ENCODE results near the gene ITSN1.

ITSN1 gene

DNA sequence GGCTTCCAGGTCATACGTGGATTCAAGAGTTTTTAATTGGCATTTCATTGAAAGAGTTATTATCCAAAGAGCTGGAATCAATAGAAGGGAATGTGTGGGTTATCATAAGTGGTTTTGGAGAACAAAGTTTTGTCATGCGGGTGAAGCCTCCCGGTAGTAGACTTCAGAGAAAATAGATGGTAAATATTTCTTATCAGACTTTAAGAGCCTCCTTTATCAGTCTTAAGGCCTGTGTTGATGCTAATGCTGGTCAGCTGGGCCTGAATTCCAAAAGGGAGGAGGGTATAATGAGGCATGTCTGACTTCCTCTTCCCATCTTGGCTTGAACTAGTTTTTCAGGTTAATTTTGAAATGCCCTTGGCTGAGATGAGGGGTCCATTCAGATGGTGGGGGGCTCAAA lies 89.7 kb downstream of the ITSN1 start:
- H3K4me1 ChIP-seq (ENCODE audit: insufficient read depth, low read length), result no peaks in the 10 kb centered on the region
- no peaks in the 10 kb centered on the region for H3K27me3 ChIP-seq (ENCODE audit: insufficient read depth, low read length)
- no peak overlapping the region for H2AFZ ChIP-seq (ENCODE audit: low read depth, low read length)
- H3K9me3 ChIP-seq (ENCODE audit: low read length), result no peaks in the 10 kb centered on the region
- H3K4me3 ChIP-seq (ENCODE audit: low read length), result no peak overlapping the region
- peaks cover 14% of the 10 kb centered on the region for H3K36me3 ChIP-seq (ENCODE audit: insufficient read depth, low read length)

DNA sequence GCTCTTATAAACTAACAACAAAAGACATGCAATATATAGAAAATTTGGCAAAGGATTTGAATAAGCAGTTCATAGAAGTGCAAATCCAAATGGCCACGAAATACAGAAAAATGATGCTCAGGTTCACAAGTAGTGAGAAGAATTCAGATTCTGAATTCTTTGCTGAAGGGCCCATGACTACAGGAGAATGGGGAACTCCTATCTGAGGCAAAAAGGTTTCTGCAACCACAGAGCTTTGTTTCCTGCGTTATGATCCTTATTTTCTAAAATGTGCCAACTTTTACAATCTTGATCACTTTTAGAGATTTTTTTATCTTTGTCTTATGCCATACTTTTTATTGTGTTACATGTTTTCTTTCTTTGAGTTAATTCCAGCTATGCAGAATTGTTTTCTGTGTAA lies 91.3 kb downstream of the ITSN1 start:
- no peak overlapping the region for H2AFZ ChIP-seq (ENCODE audit: low read depth, low read length)
- H3K36me3 ChIP-seq (ENCODE audit: insufficient read depth, low read length), result peaks cover 21% of the 10 kb centered on the region
- H3K4me1 ChIP-seq (ENCODE audit: insufficient read depth, low read length), result no peaks in the 10 kb centered on the region
- H3K4me3 ChIP-seq (ENCODE audit: low read length), result no peak overlapping the region
- no peaks in the 10 kb centered on the region for H3K9me3 ChIP-seq (ENCODE audit: low read length)
- no peaks in the 10 kb centered on the region for H3K27me3 ChIP-seq (ENCODE audit: insufficient read depth, low read length)

DNA sequence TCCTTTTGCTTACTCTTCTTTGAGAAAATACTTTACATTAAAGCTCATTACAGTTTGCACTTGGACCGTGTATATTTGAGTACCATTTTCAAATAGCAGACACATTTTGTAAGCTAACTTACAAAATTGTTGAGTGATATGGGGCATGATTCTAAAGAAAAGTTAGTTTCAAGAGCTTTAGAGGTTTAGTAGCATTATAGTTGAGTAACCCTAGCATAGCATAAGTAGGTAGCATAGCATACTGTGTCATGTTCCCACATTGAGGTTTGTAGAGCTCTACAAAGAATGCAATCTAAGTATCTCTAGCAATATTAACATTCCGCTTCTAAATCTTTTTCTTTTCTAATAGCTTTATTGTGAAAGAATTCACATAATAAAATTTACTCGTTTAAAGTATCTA lies 92.0 kb downstream of the ITSN1 start:
- Histone ChIP-seq H2AFZ (ENCODE audit: low read depth, low read length) (no peak overlapping the region), H3K36me3 (ENCODE audit: insufficient read depth, low read length) (peaks cover 24% of the 10 kb centered on the region), H3K4me1 (ENCODE audit: insufficient read depth, low read length) (no peaks in the 10 kb centered on the region), H3K4me3 (ENCODE audit: low read length) (no peak overlapping the region), H3K9me3 (ENCODE audit: low read length) (no peaks in the 10 kb centered on the region), H3K27me3 (ENCODE audit: insufficient read depth, low read length) (no peaks in the 10 kb centered on the region)

DNA sequence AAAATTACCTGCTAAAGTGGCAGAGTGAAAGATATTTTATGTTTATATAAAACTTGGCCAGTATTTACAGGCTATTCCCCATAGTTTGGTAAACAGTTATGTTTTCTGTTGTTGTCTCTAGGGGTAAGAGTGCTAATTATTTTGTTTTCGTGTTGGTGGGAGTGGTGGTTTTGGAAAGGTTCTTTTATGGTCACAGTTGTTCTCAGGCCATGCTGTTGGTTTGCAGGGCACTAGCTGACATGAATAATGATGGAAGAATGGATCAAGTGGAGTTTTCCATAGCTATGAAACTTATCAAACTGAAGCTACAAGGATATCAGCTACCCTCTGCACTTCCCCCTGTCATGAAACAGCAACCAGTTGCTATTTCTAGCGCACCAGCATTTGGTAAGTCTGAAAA lies 92.5 kb downstream of the ITSN1 start:
- no peak overlapping the region for H2AFZ ChIP-seq (ENCODE audit: low read depth, low read length)
- no peaks in the 10 kb centered on the region for H3K27me3 ChIP-seq (ENCODE audit: insufficient read depth, low read length)
- no peaks in the 10 kb centered on the region for H3K4me1 ChIP-seq (ENCODE audit: insufficient read depth, low read length)
- peaks cover 25% of the 10 kb centered on the region for H3K36me3 ChIP-seq (ENCODE audit: insufficient read depth, low read length)
- H3K4me3 ChIP-seq (ENCODE audit: low read length), result no peak overlapping the region
- no peaks in the 10 kb centered on the region for H3K9me3 ChIP-seq (ENCODE audit: low read length)

DNA sequence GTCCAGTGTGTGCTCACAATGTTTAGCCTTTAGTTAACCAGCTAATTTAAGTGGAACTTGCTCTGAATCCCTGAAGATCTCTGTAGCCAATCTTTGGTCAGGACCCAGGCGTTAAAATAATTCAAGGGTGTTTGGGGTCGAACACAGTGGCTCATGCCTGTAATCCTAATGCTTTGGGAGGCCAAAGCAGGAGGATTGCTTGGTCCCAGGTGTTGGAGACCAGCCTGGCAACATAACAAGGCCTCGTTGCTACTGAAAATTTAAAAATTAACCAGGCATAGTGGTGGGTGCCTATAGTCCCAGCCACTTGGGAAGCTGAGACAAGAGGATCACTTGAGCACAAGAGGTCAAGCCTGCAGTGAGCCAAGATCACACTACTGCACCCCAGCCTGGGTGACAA lies 94.3 kb downstream of the ITSN1 start:
- Histone ChIP-seq H3K4me1 (ENCODE audit: insufficient read depth, low read length) (no peaks in the 10 kb centered on the region), H3K4me3 (ENCODE audit: low read length) (no peak overlapping the region), H3K27me3 (ENCODE audit: insufficient read depth, low read length) (no peaks in the 10 kb centered on the region), H3K36me3 (ENCODE audit: insufficient read depth, low read length) (peaks cover 30% of the 10 kb centered on the region), H2AFZ (ENCODE audit: low read depth, low read length) (no peak overlapping the region), H3K9me3 (ENCODE audit: low read length) (no peaks in the 10 kb centered on the region)

DNA sequence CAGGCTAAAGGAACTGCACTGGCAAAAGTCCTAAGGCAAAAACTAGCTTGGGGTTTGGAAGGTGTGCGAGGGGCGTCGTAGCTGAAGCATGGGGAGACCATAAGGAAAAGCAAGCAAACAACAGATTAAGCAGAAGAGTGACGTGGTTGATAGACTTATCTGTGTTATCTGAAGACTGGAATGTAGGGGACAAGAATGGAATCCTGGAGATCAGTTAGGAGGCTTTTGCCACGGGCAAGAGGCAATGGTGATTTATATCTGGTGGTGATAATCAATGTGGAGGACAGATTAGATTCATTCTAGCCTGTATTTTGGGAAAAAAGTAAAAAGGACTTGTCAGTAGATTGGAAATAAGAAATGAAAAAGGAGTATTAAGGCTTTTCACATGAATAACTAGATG lies 97.4 kb downstream of the ITSN1 start:
- peaks cover 38% of the 10 kb centered on the region for H3K36me3 ChIP-seq (ENCODE audit: insufficient read depth, low read length)
- H3K4me1 ChIP-seq (ENCODE audit: insufficient read depth, low read length), result peaks cover 7% of the 10 kb centered on the region
- H2AFZ ChIP-seq (ENCODE audit: low read depth, low read length), result no peak overlapping the region
- no peaks in the 10 kb centered on the region for H3K27me3 ChIP-seq (ENCODE audit: insufficient read depth, low read length)
- H3K9me3 ChIP-seq (ENCODE audit: low read length), result peaks cover 2% of the 10 kb centered on the region
- no peak overlapping the region for H3K4me3 ChIP-seq (ENCODE audit: low read length)

DNA sequence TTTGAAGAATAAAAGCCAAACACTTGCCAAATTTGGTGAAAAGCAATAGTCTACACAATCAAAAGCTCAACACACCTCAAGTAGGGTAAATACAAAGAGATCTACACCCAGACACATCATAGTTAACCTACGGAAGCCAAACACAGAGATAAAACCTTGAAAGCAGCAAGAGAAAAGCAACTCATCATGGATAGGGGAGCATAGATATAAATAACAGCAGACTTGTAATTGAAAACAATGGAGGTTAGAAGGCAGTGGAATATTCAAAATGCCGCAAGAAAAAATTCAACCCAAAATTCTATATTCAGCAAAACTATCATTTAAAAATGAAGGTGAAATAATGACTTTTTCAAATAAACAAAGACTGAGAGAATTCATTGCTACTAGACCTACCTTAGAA lies 105.1 kb downstream of the ITSN1 start:
- peaks cover 25% of the 10 kb centered on the region for H3K36me3 ChIP-seq (ENCODE audit: insufficient read depth, low read length)
- no peaks in the 10 kb centered on the region for H3K27me3 ChIP-seq (ENCODE audit: insufficient read depth, low read length)
- no peak overlapping the region for H2AFZ ChIP-seq (ENCODE audit: low read depth, low read length)
- H3K4me3 ChIP-seq (ENCODE audit: low read length), result no peak overlapping the region
- peaks cover 5% of the 10 kb centered on the region for H3K4me1 ChIP-seq (ENCODE audit: insufficient read depth, low read length)
- H3K9me3 ChIP-seq (ENCODE audit: low read length), result peaks cover 25% of the 10 kb centered on the region

DNA sequence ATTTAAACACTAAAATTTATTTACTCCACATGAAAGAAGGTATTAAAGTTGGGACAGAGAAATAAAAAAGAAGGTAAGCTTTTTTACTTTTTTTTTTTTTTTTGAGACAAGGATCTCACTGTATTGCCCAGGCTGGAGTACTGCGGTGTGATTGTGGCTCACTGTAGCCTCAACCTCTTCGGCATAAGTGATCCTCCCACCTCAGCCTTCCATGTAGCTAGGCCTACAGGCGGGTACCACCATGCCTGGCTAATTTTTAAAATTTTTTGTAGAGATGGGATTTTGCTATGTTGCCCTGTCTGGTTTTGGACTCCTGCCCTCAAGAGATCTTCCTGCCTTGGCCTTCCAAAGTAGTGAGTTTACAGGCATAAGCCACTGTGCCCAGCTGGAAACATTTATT lies 106.6 kb downstream of the ITSN1 start:
- H3K27me3 ChIP-seq (ENCODE audit: insufficient read depth, low read length), result no peaks in the 10 kb centered on the region
- no peak overlapping the region for H2AFZ ChIP-seq (ENCODE audit: low read depth, low read length)
- H3K36me3 ChIP-seq (ENCODE audit: insufficient read depth, low read length), result peaks cover 32% of the 10 kb centered on the region

DNA sequence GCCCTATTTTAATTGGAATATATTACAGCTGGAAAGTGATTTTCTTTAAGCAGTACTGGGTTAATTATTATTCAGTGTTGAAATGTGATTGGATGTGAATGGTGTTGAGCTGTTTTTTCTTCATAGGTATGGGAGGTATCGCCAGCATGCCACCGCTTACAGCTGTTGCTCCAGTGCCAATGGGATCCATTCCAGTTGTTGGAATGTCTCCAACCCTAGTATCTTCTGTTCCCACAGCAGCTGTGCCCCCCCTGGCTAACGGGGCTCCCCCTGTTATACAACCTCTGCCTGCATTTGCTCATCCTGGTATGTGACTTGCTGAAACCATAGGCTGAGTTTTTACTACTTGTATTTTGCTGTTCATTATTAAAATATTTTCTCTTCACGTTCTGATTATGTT lies 107.7 kb downstream of the ITSN1 start:
- Histone ChIP-seq H3K36me3 (ENCODE audit: insufficient read depth, low read length) (peaks cover 26% of the 10 kb centered on the region), H3K4me3 (ENCODE audit: low read length) (no peak overlapping the region), H3K9me3 (ENCODE audit: low read length) (peaks cover 22% of the 10 kb centered on the region), H3K27me3 (ENCODE audit: insufficient read depth, low read length) (no peaks in the 10 kb centered on the region), H2AFZ (ENCODE audit: low read depth, low read length) (no peak overlapping the region), H3K4me1 (ENCODE audit: insufficient read depth, low read length) (no peaks in the 10 kb centered on the region)

More for the DNA sequence above, 106.6 kb downstream of the ITSN1 start:
- no peaks in the 10 kb centered on the region for H3K4me1 ChIP-seq (ENCODE audit: insufficient read depth, low read length)
- H3K9me3 ChIP-seq (ENCODE audit: low read length), result peaks cover 25% of the 10 kb centered on the region
- no peak overlapping the region for H3K4me3 ChIP-seq (ENCODE audit: low read length)

DNA sequence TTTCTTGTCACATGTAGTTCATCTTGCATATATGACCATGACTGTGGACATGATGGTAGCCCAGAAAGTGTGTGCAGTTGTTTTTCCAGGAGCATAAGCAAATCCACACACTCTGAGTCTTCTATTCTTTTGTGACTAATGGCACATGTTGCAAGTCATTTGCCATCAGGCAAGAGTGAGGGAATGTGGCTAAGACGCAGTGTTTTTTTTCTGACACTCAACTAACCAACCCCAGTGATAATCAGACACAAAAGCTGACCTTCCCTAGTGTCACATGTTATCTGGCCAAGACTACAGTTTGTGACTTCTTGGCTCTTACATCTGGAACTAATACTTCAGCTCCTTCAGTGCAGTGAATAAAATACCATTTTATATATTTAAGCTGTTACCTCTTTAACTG lies 108.8 kb downstream of the ITSN1 start:
- Histone ChIP-seq H3K36me3 (ENCODE audit: insufficient read depth, low read length) (peaks cover 20% of the 10 kb centered on the region), H3K9me3 (ENCODE audit: low read length) (peaks cover 14% of the 10 kb centered on the region), H3K4me1 (ENCODE audit: insufficient read depth, low read length) (no peaks in the 10 kb centered on the region), H3K27me3 (ENCODE audit: insufficient read depth, low read length) (no peaks in the 10 kb centered on the region), H2AFZ (ENCODE audit: low read depth, low read length) (no peak overlapping the region), H3K4me3 (ENCODE audit: low read length) (no peak overlapping the region)

DNA sequence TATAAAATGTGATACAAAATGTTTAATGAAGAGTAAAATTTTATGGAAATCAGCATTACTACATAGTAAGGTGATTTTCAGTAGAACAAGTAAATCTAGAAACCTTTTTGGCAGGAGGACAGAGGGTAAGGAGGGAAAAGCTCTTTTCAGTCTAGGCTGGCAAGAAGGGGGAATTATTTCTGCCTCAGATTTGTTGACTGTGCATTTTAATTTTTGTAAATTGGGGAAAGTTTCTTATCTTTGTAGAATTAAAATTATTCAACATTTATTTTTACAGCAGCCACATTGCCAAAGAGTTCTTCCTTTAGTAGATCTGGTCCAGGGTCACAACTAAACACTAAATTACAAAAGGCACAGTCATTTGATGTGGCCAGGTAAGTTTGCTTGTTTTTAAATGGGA lies 109.2 kb downstream of the ITSN1 start:
- Histone ChIP-seq H3K9me3 (ENCODE audit: low read length) (peaks cover 11% of the 10 kb centered on the region), H3K36me3 (ENCODE audit: insufficient read depth, low read length) (peaks cover 24% of the 10 kb centered on the region), H2AFZ (ENCODE audit: low read depth, low read length) (no peak overlapping the region), H3K27me3 (ENCODE audit: insufficient read depth, low read length) (no peaks in the 10 kb centered on the region), H3K4me3 (ENCODE audit: low read length) (no peak overlapping the region), H3K4me1 (ENCODE audit: insufficient read depth, low read length) (no peaks in the 10 kb centered on the region)

DNA sequence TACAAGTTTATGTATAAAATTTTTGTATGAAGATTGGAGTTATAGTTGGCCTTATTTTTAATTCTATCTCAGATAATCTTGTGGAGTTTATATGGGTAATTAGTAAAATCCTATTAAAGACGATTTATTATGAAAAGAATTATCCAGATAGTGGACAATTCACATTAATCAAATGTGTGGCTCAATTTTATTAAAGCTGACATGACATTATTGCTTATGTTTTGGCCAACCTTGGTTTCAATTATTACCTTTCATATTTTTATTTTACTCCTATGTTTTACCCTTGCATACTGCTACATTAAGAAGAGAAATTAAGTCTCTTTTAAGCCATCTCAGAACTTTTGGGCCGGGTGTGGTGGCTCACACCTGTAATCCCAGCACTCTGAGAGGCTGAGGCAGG lies 110.0 kb downstream of the ITSN1 start:
- H3K4me3 ChIP-seq (ENCODE audit: low read length), result no peak overlapping the region
- no peaks in the 10 kb centered on the region for H3K4me1 ChIP-seq (ENCODE audit: insufficient read depth, low read length)
- no peaks in the 10 kb centered on the region for H3K27me3 ChIP-seq (ENCODE audit: insufficient read depth, low read length)
- no peak overlapping the region for H2AFZ ChIP-seq (ENCODE audit: low read depth, low read length)
- H3K9me3 ChIP-seq (ENCODE audit: low read length), result peaks cover 5% of the 10 kb centered on the region
- peaks cover 28% of the 10 kb centered on the region for H3K36me3 ChIP-seq (ENCODE audit: insufficient read depth, low read length)

DNA sequence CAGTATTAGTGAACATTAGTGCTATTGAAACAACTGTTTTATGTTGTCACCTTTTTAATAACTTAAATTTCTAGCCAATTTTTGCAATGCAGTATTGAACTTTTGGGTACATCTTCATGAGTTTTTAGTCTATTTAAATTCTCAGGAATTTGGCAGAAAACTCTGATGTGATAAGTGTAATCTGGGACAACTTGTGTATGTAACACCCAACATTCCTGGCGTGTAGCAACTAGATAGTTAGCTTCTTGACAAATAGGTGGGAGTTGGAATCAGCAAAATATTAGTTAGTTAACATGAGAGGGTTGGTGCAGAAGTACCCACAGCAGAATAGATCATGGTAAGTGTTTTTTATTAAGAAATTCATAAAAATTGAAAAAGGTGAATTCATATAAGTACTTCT lies 111.6 kb downstream of the ITSN1 start:
- no peaks in the 10 kb centered on the region for H3K27me3 ChIP-seq (ENCODE audit: insufficient read depth, low read length)
- H2AFZ ChIP-seq (ENCODE audit: low read depth, low read length), result no peak overlapping the region
- H3K4me1 ChIP-seq (ENCODE audit: insufficient read depth, low read length), result no peaks in the 10 kb centered on the region
- peaks cover 29% of the 10 kb centered on the region for H3K36me3 ChIP-seq (ENCODE audit: insufficient read depth, low read length)
- H3K4me3 ChIP-seq (ENCODE audit: low read length), result no peak overlapping the region
- H3K9me3 ChIP-seq (ENCODE audit: low read length), result no peaks in the 10 kb centered on the region

DNA sequence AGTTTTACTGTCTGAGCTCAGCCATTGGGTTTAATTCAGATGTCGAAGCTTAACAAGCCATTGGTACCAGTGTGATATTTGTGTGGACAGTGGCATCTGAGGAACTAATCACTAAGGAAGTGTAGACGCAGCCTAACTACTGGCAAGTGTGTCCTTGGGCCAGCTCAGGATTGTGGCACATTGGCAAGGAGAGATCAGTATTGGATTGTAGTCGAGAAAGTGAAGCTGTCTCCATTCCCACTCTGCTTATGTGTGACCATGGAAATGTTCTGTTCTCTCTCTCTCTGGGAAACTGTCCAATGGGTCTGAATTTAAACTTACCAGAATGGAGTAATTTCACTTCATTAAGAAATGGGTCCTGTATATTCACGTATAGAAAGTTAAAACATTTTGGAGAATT lies 112.2 kb downstream of the ITSN1 start:
- Histone ChIP-seq H3K9me3 (ENCODE audit: low read length) (no peaks in the 10 kb centered on the region), H3K4me3 (ENCODE audit: low read length) (no peak overlapping the region), H2AFZ (ENCODE audit: low read depth, low read length) (no peak overlapping the region), H3K4me1 (ENCODE audit: insufficient read depth, low read length) (no peaks in the 10 kb centered on the region), H3K27me3 (ENCODE audit: insufficient read depth, low read length) (no peaks in the 10 kb centered on the region), H3K36me3 (ENCODE audit: insufficient read depth, low read length) (peaks cover 29% of the 10 kb centered on the region)
